ENCODE results near the gene CNN3. TPM values are rescaled to one million over a fixed set of nuclear protein-coding genes. Genes with fewer than 3 reads are reported as not detected.

The CNN3 gene
- total and polyA plus RNA-seq, 2 donors (not counting 1 experiment from before 2014, with no cell fraction given), result 2.3 to 17.2 TPM

- WGBS (ENCODE audit: insufficient coverage), result 96% methylated on average over 4 of the region's 7 CpGs
- H3K9ac ChIP-seq (ENCODE audit: low read length), result no peak overlapping the region
- no peak overlapping the region for H2AFZ ChIP-seq (ENCODE audit: insufficient read depth, low read depth, low read length, poor library complexity, severe bottlenecking)
- no peak overlapping the region for H3K27ac ChIP-seq (ENCODE audit: low read length in 2 of 2)
- Mint-ChIP-seq H3K27me3 (peaks cover 27% of the 10 kb centered on the region), H3K4me3 (peak overlapping the region; percentile 92), H3K4me1 (peaks cover 22% of the 10 kb centered on the region), H3K9me3 (ENCODE audit: insufficient read depth) (no peaks in the 10 kb centered on the region), H3K27ac (peak overlapping the region; percentile 78)
- TF ChIP-seq EZH2 (IDR thresholded peaks at IDR 0.05; ENCODE audit: borderline replicate concordance, insufficient read depth, low read depth, low read length, poor library complexity, severe bottlenecking), result no peak
- no peak for TF ChIP-seq CTCF (IDR thresholded peaks at IDR 0.05)
- DNase-seq (no peak), ATAC-seq (ENCODE audit: low read depth) (no peak)
- H3K4me3 ChIP-seq (ENCODE audit: control extremely low read depth in 1 of 5, extremely low read depth in 1 of 5, insufficient read depth in 1 of 5, low read depth in 2 of 5, low read length in 4 of 5), result no peak overlapping the region
- no peaks in the 10 kb centered on the region for H3K79me2 ChIP-seq (ENCODE audit: control insufficient read depth, insufficient read depth, low read length)
- no peaks in the 10 kb centered on the region for H3K36me3 ChIP-seq (replicated peaks in 1 of 2; ENCODE audit: control extremely low read depth in 1 of 2, control insufficient read depth in 1 of 2, extremely low read depth in 1 of 2, insufficient read depth in 2 of 2, low read length in 1 of 2)
- no peaks in the 10 kb centered on the region for H3K9me3 ChIP-seq (ENCODE audit: control extremely low read depth in 1 of 3, control insufficient read depth in 2 of 3, insufficient read depth in 1 of 3, low read length in 2 of 3)
- no peak overlapping the region for H3K4me2 ChIP-seq (replicated peaks; ENCODE audit: low read depth, low read length, poor library complexity, severe bottlenecking)
- ChIA-PET POLR2A (no interaction called here), CTCF (interaction anchor here (0.6 to 3.4 kb wide), 4 partner anchors 25 to 115 kb away, joined by 4 to 17 read pairs (median 8); no protein-coding TSS in a partner anchor)
- H4K20me1 ChIP-seq (ENCODE audit: control insufficient read depth, insufficient read depth, low read length, poor library complexity, severe bottlenecking), result no peaks in the 10 kb centered on the region
- H3K27me3 ChIP-seq (replicated peaks in 1 of 4; ENCODE audit: control extremely low read depth in 1 of 4, control insufficient read depth in 3 of 4, insufficient read depth in 4 of 4, low read length in 3 of 4), result peaks cover 0 to 30% (median 9%) of the 10 kb centered on the region in 4 experiments
- intact Hi-C loops (cut with micrococcal nuclease), result loop anchor here (5.0 kb wide), 3 partner anchors 49 to 1581 kb away; partner anchors contain the start of gene DR1
- H3K4me1 ChIP-seq (ENCODE audit: control insufficient read depth in 2 of 2, insufficient read depth in 2 of 2, low read length in 2 of 2), result peaks cover 19 to 24% of the 10 kb centered on the region in 2 donors
These were observed 1.5 kb upstream of the CNN3 start for GRCh38 chr1:94928293-94928939.

All from B cell (primary cell).